Adrenal gland (tissue), 12 donors: ENCODE measurements around the gene NCKAP5L. TPM values are rescaled to one million over a fixed set of nuclear protein-coding genes. Genes with fewer than 3 reads are reported as not detected.
"Not testable (repeated sequence)": the region's sequence is repeated elsewhere in the genome, so short reads cannot be mapped to it uniquely, and the experiment has no call there.

Experiments used
- DNase-seq, 7 donors: peaks; one replicate each; pipeline ENCODE4 v3.0.0-alpha.2; 2019 to 2020
- H3K27ac ChIP-seq, 5 donors: fragments of 200-600 bp; sonication (generic) in 4 of 5; 1 replicate in 3 of 5; 2 replicates in 2 of 5; pipeline versions ENCODE4 v1.5.1 to v1.8.0; 2016 to 2020; ENCODE audit warnings: mild to moderate bottlenecking in 1 of 5
- H3K27me3 ChIP-seq: fragments of 200-600 bp; 2 replicates; pipeline ENCODE4 v1.8.0; 2021
- H3K36me3 ChIP-seq, 2 donors: fragments of 200-600 bp; replicated peaks in 1 of 2; 1 replicate in 1 of 2; 2 replicates in 1 of 2; pipeline versions ENCODE4 v1.5.1 to v1.8.0; 2018 to 2022
- H3K4me1 ChIP-seq, 2 donors: fragments of 200-600 bp; replicated peaks in 1 of 2; 1 replicate in 1 of 2; 2 replicates in 1 of 2; pipeline versions ENCODE4 v1.5.1 to v1.8.0; 2018 to 2021
- H3K4me3 ChIP-seq, 4 donors: fragments of 200-600 bp; sonication (generic) in 3 of 4; one replicate each; pipeline ENCODE4 v1.5.1; 2016 to 2018
- H3K9me3 ChIP-seq, 3 donors: fragments of 200-600 bp; sonication (generic) in 1 of 3; replicated peaks in 1 of 3; 1 replicate in 2 of 3; 2 replicates in 1 of 3; pipeline versions ENCODE4 v1.5.1 to v1.8.0; 2016 to 2021
- CTCF ChIP-seq, 6 experiments: fragments of 450-650 bp in 4 of 6; fragments of 200-600 bp in 2 of 6; sonication (generic) in 1 of 6; IDR thresholded peaks; 1 replicate in 5 of 6; 2 replicates in 1 of 6; pipeline versions ENCODE4 v1.5.1 to v1.8.0; 2016 to 2021; ENCODE audit warnings: antibody characterized with exemption in 6 of 6, mild to moderate bottlenecking in 2 of 6, moderate library complexity in 1 of 6
- POLR2A ChIP-seq, 2 donors: fragments of 450-650 bp; IDR thresholded peaks; one replicate each; pipeline ENCODE4 v1.6.1; 2017; ENCODE audit warnings: antibody characterized with exemption in 2 of 2, mild to moderate bottlenecking in 2 of 2, moderate library complexity in 1 of 2
- WGBS, 4 donors: extraction: QIAGEN DNeasy Blood & Tissue Kit in 2 of 4; methylation state at CpG; one replicate each; pipeline versions ENCODE4 v1.1.5 to v1.1.7; 2013 to 2017; 5-methylcytosine and 5-hydroxymethylcytosine counted together
- intact Hi-C, 2 donors: fragments of 100-400 bp; cut with DNase I; formaldehyde crosslinking; loops; one replicate each; pipeline versions ENCODE4 v1.14.1 to v1.15.0; 2022 to 2023
- polyA plus RNA-seq, 3 donors: library from polyadenylated mRNA; stranded (reverse); fragments of 200-250 nt in 2 of 3; fragments of 350-450 nt in 1 of 3; fragmentation: Illumina TruSeq in 1 of 3; extraction: RNeasy Lipid Tissue Mini Kit (QIAGEN cat#74804) in 1 of 3; gene quantifications; one replicate each; pipeline ENCODE4 v1.2.3, GENCODE V29; 2013 to 2014
- total RNA-seq, 9 donors: library from RNA; depleted of rRNA in 4 of 9; stranded (reverse); fragments of >200 nt in 4 of 9; fragments of 120-200 nt in 1 of 9; fragmentation: NEBNext Ultra II Directional in 1 of 9; extraction: Animal tissue kit (Norgen Biotek cat#: 25700) in 1 of 9; gene quantifications; one replicate each; pipeline versions ENCODE4 v1.1.0 to v1.2.4, GENCODE V29; 2013 to 2023
- donor health status: healthy with polysubstance abuse.
- donor health status: Bipolar disorder and iron deficiency.
- donor health status: DM: yes; HTN: yes; CAD: no.
- donor health status: DM: no; HTN: no; CAD: no.
- donor health status: DM: no; HTN: no; CAD: no.
- donor health status: DM: yes; HTN: yes; CAD: no.

The NCKAP5L gene
- total and polyA plus RNA-seq, 12 donors, result 5.5 to 143 (median 38.4) TPM

- Histone ChIP-seq H3K4me1 (peaks cover 6 to 22% of the 10 kb centered on the region in 2 donors), H3K27me3 (no peaks in the 10 kb centered on the region), H3K9me3 (no peaks in the 10 kb centered on the region), H3K27ac (peak overlapping the region in 2 of 5 donors; percentile 46 to 65), H3K4me3 (no peak overlapping the region), H3K36me3 (peaks cover 0 to 4% of the 10 kb centered on the region in 2 donors)
- DNase-seq, result peak in 1 of 7 donors; percentile 41
- intact Hi-C loops, result no loop called here
- TF ChIP-seq CTCF (IDR thresholded peaks at IDR 0.05) (no peak), POLR2A (IDR thresholded peaks at IDR 0.05) (no peak)
- 79 to 89% (median 82%) methylated on average over 4 of the region's 4 CpGs for WGBS, 4 donors
These were observed 43.3 kb downstream of the NCKAP5L start for GRCh38 chr12:49784756-49785409.

- no peak for TF ChIP-seq CTCF (IDR thresholded peaks at IDR 0.05)
- TF ChIP-seq POLR2A (IDR thresholded peaks at IDR 0.05), result no peak
- Histone ChIP-seq H3K4me1 (peaks cover 6 to 22% of the 10 kb centered on the region in 2 donors), H3K27ac (peak overlapping the region in 3 of 5 donors; percentile 12 to 65 (median 46)), H3K4me3 (no peak overlapping the region), H3K9me3 (no peaks in the 10 kb centered on the region), H3K36me3 (no peaks in the 10 kb centered on the region), H3K27me3 (no peaks in the 10 kb centered on the region)
- WGBS, 4 donors, result 25 to 29% (median 28%) methylated on average over 7 of the region's 7 CpGs
- peak in 4 of 7 donors; percentile 36 to 65 (median 46) for DNase-seq
- intact Hi-C loops, result no loop called here
These were observed 44.1 kb downstream of the NCKAP5L start for GRCh38 chr12:49783917-49784676.

GRCh38 chr12:49780914-49781313 is 47.3 kb downstream of the NCKAP5L start:
- H3K4me3 ChIP-seq, H3K36me3 ChIP-seq, H3K9me3 ChIP-seq, DNase-seq, intact Hi-C loops, H3K27ac ChIP-seq, H3K27me3 ChIP-seq: not testable (repeated sequence)
- 89 to 92% (median 91%) methylated on average over 6 of the region's 6 CpGs for WGBS, 4 donors
- peaks cover 6 to 22% of the 10 kb centered on the region in 2 donors for H3K4me1 ChIP-seq

GRCh38 chr12:49779581-49779980 is 48.6 kb downstream of the NCKAP5L start:
- no peak for TF ChIP-seq POLR2A (IDR thresholded peaks at IDR 0.05)
- intact Hi-C loops, result loop anchor here (5.0 to 10.0 kb wide), 2 partner anchors 53 to 65 kb away; partner anchors contain the start of gene BCDIN3D (in 1 of the 2)
- 70 to 83% (median 78%) methylated on average over 2 of the region's 2 CpGs for WGBS, 4 donors
- no peak for DNase-seq
- Histone ChIP-seq H3K9me3 (no peaks in the 10 kb centered on the region), H3K4me3 (no peak overlapping the region), H3K4me1 (peaks cover under 1 to 15% of the 10 kb centered on the region in 2 donors), H3K36me3 (no peaks in the 10 kb centered on the region), H3K27me3 (no peaks in the 10 kb centered on the region), H3K27ac (no peak overlapping the region)
